Frontal cortex (tissue), 4 donors: ENCODE measurements around the gene CORO1C. TPM values are rescaled to one million over a fixed set of nuclear protein-coding genes. Genes with fewer than 3 reads are reported as not detected.
A peak's percentile ranks its signal among the peaks of the same experiment; 100 is the strongest.

Source experiments
- DNase-seq, 2 donors: peaks; one replicate each; pipeline ENCODE4 v3.0.0; 2012; ENCODE audit warnings: low spot score in 2 of 2
- FAIRE-seq: peaks from 2 replicates; lab custom pipeline; 2012; peaks lifted over from hg19 to GRCh38; lab: Jason Lieb, UNC
- total RNA-seq: library from RNA; depleted of rRNA; stranded (reverse); fragments of >200 nt; gene quantifications from one replicate; pipeline ENCODE4 v1.2.3, GENCODE V29; 2014
- donor health status: control.
- donor health status: control.
- donor health status: control.

Gene CORO1C
- total RNA-seq, 1 donor from 2014 or later = 171 TPM

GRCh38 chr12:108685469-108686260 is 45.7 kb downstream of the CORO1C start:
- FAIRE-seq (no peak), DNase-seq (no peak)

- no peak for FAIRE-seq
- no peak for DNase-seq
Measured at GRCh38 chr12:108683906-108684556, 47.3 kb downstream of the CORO1C start.

- no peak for FAIRE-seq
Measured at GRCh38 chr12:108681317-108681716, 50.0 kb downstream of the CORO1C start.

GRCh38 chr12:108679106-108679681 is 52.1 kb downstream of the CORO1C start:
- no peak for DNase-seq
- FAIRE-seq = no peak

More at GRCh38 chr12:108681317-108681716, 50.0 kb downstream of the CORO1C start:
- no peak for DNase-seq

GRCh38 chr12:108678104-108678730 is 53.1 kb downstream of the CORO1C start:
- no peak for FAIRE-seq

GRCh38 chr12:108677381-108677780 is 53.9 kb downstream of the CORO1C start:
- no peak for DNase-seq
- no peak for FAIRE-seq

More at GRCh38 chr12:108678104-108678730, 53.1 kb downstream of the CORO1C start:
- DNase-seq = no peak

GRCh38 chr12:108676707-108677106 is 54.6 kb downstream of the CORO1C start:
- no peak for FAIRE-seq
- no peak for DNase-seq

GRCh38 chr12:108675792-108676191 is 55.5 kb downstream of the CORO1C start:
- no peak for FAIRE-seq
- DNase-seq = no peak

- DNase-seq (no peak), FAIRE-seq (no peak)
Measured at GRCh38 chr12:108672054-108672453, 59.3 kb downstream of the CORO1C start.

- DNase-seq (no peak), FAIRE-seq (no peak)
Measured at GRCh38 chr12:108671110-108671509, 60.2 kb downstream of the CORO1C start.

GRCh38 chr12:108670066-108670631 is 61.2 kb downstream of the CORO1C start:
- no peak for DNase-seq
- FAIRE-seq = no peak

- FAIRE-seq (no peak), DNase-seq (no peak)
Measured at GRCh38 chr12:108668542-108668941, 62.8 kb downstream of the CORO1C start.

- FAIRE-seq (no peak), DNase-seq (no peak)
Measured at GRCh38 chr12:108668063-108668462, 63.3 kb downstream of the CORO1C start.

- FAIRE-seq (no peak), DNase-seq (no peak)
Measured at GRCh38 chr12:108667349-108667748, 64.0 kb downstream of the CORO1C start.

- DNase-seq = no peak
- no peak for FAIRE-seq
Measured at GRCh38 chr12:108666401-108666881, 64.9 kb downstream of the CORO1C start.

- DNase-seq (no peak), FAIRE-seq (no peak)
Measured at GRCh38 chr12:108665608-108666202, 65.6 kb downstream of the CORO1C start.

GRCh38 chr12:108664338-108665258 is 66.7 kb downstream of the CORO1C start:
- FAIRE-seq (peak; percentile 71), DNase-seq (peak; percentile 69)

GRCh38 chr12:108663324-108664015 is 67.8 kb downstream of the CORO1C start:
- DNase-seq (no peak), FAIRE-seq (no peak)
